RPMI8226 (cell line): ENCODE measurements around the gene KCNN3.

ENCODE experiments used
- DNase-seq: peaks from one replicate; pipeline ENCODE4 v3.0.0-alpha.2; 2015

KCNN3 gene

DNA sequence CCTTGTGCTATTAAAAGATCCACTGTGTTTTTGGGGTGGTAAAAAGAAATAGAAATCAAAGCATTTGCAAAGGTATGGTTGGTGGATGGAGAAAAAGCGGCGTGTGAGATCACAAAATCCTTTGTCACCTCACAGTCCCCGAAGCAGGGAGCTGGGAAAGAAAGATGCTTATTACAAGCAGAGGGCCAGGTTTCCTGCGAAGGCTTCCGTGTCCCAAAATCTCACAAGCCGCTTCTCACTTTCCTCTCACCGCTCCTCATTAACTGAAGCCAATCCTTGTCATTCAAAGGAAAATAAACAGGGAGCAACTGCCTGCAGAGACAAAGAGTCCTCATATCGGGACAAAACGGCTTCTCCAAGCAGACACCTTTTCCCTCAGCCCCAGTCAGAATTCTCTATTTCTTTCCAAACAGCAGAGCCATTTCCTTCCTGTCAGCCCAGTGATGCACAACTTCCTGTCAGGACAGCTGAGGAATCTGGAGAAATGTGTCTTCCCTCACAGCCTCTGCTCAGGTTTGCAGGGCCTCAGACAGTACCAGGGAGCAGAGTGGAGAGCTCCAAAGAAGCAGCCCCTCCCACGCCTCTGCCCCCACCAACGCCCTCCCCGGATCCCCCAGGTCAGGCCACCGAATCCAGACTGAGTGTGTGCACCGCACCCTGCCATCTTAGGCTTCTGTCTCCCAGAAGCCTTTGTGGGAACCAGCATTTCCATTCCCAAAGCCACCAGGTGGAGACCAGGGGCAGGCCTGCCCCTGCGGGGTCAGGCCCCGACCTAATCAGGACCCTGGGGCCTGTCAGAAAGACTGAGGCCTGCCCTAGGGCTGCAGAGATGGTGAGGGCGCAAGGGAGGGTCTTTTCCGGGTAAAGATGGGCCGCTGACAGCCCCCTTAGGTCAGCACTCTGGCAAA lies 29.6 kb downstream of the KCNN3 start:
- DNase-seq, result no peak

DNA sequence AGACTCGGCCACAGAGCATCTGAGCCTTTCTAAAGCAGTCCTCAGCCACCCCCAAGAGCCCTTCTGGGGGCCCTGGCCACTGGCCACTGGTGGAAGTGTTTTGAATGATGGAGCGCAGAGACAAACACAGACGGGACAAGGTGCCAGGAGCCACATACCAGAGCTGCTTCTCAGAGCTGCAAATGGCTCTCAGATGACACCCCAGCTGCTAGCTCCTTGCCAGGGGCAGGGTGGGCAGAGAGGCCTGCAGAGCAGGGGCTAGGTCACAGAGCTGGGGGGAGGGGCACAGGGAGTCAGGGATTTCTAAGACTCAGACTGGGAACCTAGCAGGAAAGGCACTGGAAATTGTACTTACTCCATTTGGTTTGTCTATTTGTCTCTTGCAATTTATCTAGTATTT lies 30.4 kb downstream of the KCNN3 start:
- DNase-seq, result no peak

DNA sequence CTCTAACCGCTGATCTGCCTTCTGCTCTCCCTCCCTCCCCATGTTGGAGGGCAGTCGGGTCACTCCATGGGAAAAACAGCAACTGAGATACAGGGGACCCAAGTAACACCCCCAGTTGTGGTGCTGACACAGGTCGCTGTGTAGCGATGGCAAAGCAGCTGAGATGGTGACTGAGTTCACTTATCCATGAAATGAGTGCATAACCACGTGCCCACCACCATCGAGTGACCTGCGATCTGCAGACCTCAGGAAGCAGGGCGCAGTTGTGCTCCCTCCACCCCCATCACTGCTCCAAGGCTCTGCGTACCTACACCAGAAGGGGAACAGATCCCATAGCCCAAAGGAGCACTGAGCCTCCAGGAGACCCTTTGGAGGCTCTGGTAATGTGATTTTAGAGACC lies 31.1 kb downstream of the KCNN3 start:
- DNase-seq, result no peak

DNA sequence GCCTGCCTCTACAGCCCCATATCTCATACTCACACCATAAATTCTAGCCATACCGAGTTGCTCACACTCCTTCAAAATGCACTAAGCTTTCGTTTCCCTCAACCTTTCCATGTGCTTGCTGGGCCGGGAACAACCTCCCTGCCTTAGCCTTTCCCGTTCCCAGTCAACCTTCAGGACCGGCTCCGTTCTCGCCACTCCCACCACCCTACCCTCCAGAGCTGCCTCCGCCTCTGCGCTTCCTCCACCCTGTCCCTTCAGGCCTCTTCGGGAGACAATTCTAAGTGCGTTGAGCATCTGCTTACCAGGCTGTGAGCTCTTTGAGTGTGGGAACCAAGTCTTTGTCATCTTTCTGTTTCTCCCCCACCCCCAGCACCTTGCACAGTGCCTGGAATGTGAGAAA lies 31.6 kb downstream of the KCNN3 start:
- no peak for DNase-seq

DNA sequence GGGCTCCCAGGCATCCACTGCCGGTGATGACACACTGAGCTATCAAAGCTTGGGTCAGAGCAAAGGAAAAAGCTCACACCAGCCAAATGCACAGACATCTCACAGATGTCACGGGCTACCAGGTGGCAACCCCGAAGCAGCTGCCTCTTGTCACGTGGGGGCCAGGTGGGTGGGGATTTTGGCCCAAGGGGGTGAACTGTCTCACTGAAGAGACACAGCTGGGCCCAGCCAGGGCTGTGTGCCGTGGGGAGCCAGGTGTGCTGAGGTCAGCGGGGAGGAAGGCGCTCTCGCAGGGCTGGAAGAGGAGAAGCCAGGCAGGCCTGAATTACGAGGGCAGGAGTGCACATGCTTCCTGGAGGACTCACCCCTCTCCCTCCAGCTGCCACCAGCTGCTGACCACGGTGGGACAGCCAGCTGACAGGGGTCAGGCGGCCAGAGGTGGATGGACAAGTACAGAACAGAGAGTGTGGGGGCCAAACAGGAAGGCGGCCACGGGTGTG lies 32.4 kb downstream of the KCNN3 start:
- DNase-seq, result peak; percentile 99

GRCh38 chr1:154837034-154837671 lies 32.9 kb downstream of the KCNN3 start:
- no peak for DNase-seq

DNA sequence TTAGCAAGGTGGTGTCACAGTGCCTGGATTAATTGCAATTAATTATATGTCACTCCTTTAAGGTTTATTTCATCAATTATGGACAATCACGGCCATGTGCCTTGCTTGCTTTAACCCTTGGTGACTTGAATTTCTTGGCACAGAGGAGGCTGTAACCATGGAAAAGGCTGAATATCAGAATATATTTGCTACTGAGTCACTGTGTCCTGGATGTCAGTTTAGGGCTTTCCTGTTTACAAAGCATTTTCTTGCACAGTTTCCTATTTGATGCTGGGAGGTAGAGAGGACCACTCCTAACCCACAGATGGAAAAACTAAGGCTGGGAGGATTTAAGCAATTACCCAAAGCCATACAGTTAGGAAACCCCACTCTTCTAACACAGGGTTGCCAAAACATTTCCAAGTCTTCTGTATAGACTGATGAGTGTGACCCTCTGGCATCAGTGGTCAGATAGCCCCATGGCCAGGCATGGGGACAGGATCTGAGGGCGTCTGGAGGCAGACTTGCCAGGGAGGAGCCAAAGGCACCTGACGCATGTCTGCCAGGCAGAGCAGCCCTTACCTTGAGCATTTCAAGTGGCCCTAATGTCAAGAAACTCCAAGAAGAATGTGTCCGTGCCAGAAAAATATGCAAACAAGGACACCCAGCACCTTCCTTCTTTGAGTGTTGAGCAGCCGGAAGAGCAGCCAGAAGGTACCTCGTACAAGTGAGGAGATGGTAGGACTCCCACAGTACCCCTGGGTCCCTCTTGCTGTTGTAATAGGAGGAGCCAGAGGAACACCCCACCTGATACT lies 34.4 kb downstream of the KCNN3 start:
- no peak for DNase-seq

- no peak for DNase-seq
Measured at GRCh38 chr1:154833841-154834240, 36.2 kb downstream of the KCNN3 start.

- DNase-seq, result no peak
Measured at GRCh38 chr1:154833209-154833608, 36.9 kb downstream of the KCNN3 start.

GRCh38 chr1:154832384-154832783 lies 37.7 kb downstream of the KCNN3 start:
- DNase-seq, result no peak

DNA sequence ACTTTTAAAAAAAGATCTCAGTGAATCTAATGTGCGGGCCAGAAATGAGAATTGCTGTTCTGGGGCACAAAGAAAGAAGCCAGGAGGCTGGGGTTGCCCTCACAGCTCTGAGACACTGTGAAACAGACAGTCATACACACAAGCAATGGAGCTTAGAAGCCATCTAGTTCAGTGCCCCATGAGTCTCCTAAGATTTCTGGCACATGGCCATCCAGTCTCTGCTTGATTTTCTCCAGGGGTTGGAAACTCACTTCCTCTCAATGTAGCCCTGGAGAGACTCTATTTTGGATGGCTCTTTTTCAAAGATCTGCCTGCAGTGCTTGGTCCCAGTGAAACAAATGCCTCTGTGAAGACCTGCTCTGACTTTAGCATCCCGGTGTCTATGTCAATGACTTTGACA lies 38.6 kb downstream of the KCNN3 start:
- peak; percentile 54 for DNase-seq

GRCh38 chr1:154829062-154829461 lies 41.0 kb downstream of the KCNN3 start:
- DNase-seq, result no peak

DNA sequence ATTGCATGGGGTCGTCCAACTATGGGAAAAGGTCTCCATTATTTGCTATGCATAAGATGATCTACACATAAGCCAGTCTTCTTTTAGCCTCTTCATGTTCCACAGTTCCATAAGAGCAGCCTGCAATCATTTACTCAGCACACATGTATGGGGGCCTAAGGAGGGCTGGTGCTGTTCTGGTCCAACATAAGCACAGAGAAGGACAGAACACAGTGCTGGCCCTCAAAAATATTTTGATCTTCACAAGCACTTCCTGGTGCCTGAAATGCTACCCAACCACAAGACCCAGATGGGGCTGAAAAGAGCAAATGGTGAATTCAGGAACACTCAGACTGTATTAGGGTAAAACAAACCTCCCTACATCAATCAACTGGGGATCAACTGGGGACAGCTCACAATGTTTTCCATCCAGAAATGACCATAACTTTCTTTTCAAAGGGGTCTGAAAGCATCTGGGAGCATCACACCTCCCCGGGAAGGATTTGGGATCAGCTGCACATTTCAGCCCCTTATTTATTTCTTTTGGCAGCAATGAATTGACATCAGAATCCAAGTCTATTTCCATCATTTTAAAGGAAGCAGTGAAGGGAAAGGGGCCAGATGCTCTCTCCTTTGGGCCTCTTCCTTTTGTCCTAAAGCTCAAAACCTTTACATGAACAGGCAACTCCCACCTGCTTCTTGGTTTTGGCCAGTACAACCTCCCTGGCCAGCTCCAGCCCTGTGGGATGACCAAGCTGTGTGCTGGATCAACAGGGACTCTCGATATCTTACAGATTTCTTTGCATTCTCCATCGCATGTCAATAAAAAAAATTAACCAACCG lies 45.7 kb downstream of the KCNN3 start:
- DNase-seq, result no peak

DNA sequence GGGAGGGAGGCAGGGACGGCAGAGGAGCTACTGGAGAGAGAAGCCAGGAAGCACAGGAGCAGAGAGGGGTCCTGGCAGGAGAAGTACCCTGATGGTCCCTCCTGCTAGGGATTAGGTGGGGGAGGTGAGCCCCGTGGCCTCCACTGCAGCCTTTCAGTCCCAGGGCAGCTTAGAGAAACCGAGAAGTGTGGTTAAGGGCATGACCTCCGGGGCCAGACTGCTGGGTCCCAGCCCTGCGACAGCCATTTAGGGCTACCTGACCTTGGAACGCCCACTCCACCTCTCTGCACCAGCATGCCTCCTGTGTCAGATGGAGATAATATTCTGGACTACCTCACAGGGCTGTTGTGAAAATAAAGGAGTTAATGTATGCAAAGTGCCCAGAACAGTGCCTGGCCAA lies 47.4 kb downstream of the KCNN3 start:
- no peak for DNase-seq

- no peak for DNase-seq
Measured at GRCh38 chr1:154822233-154822632, 47.8 kb downstream of the KCNN3 start.

GRCh38 chr1:154821083-154821482 lies 49.0 kb downstream of the KCNN3 start:
- no peak for DNase-seq

GRCh38 chr1:154820646-154821045 lies 49.4 kb downstream of the KCNN3 start:
- no peak for DNase-seq

GRCh38 chr1:154819628-154820590 lies 50.2 kb downstream of the KCNN3 start:
- DNase-seq, result peak; percentile 65

- no peak for DNase-seq
Measured at GRCh38 chr1:154818911-154819310, 51.2 kb downstream of the KCNN3 start.

DNA sequence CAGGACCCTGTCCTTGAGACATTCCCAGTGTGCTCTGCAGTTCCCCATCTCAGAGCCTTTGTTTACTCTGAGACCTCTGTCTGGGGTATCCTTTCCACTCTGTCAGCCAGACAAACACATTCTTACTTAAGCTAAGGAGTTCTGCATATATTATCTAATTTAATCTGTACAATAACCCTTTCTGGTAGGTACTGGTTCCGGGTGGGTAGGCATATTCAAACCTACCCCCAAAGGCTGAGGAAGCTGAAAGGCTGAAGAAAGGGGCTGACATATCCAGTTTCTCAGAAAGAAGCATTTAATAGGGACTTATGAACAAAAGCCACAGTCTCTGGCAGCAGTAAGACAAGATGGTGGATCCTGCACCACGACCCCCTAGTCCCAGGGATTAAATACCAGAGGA lies 53.1 kb downstream of the KCNN3 start:
- DNase-seq, result no peak

DNA sequence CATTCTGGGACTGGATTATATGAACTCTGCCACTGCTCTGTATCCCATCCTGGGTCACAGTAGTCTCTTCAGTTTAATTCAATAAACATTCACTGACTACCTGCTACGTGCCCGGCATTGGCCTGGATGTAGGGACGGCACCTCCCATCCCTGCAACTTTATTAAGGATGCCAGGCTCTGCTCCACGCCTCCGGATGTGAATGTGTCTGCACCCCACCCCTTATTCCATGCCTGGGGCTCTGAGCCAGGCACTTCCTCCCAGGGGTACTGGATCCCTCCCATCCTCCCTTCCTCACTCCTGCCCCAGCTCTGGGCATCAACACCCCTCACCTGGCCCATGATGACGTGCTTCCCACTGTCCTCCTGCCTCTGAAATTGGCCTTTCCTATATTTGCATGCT lies 53.7 kb downstream of the KCNN3 start:
- DNase-seq, result no peak
